ENCODE data around the gene ITPR2. TPM values are rescaled to one million over a fixed set of nuclear protein-coding genes. Genes with fewer than 3 reads are reported as not detected.
"Not testable (repeated sequence)": the region's sequence is repeated elsewhere in the genome, so short reads cannot be mapped to it uniquely, and the experiment has no call there.

Gene ITPR2
- total RNA-seq, 2 experiments from 2014 or later = 25.6 to 44.7 TPM

- Histone ChIP-seq H2AFZ (ENCODE audit: low read length) (peak overlapping the region; percentile 81; the same call in 1 of the 2 replicates), H3K79me2 (ENCODE audit: insufficient read depth, low read depth, low read length) (peaks cover 14% of the 10 kb centered on the region; the same call in 1 of the 2 replicates), H3K4me3 (ENCODE audit: low read depth, low read length, poor library complexity, severe bottlenecking) (peak overlapping the region; percentile 86), H3K4me1 (ENCODE audit: insufficient read depth, low read length, poor library complexity, severe bottlenecking) (peaks cover 33% of the 10 kb centered on the region), H3K27ac (ENCODE audit: low read depth, low read length, poor library complexity, severe bottlenecking) (peak overlapping the region; percentile 73), H3K4me2 (ENCODE audit: low read length) (peak overlapping the region; percentile 76)
- not testable (repeated sequence) for H3K36me3 ChIP-seq (ENCODE audit: insufficient read depth, low read length); H4K20me1 ChIP-seq (ENCODE audit: insufficient read depth, low read length); H3K9me2 ChIP-seq (ENCODE audit: insufficient read depth, low read length); H3K9me3 ChIP-seq (ENCODE audit: low read length); DNase-seq (ENCODE audit: low spot score); BruUV-seq (replicated peaks)
- ChIA-PET POLR2A (interaction anchor here (0.6 to 5.4 kb wide), 10 partner anchors 8 to 451 kb away, joined by 3 to 40 read pairs (median 4); no protein-coding TSS in a partner anchor), CTCF (ENCODE audit: unreplicated experiment) (interaction anchor here (0.6 to 2.6 kb wide), 4 partner anchors 12 to 188 kb away, joined by 3 to 11 read pairs (median 4); partner anchors contain the start of gene MED21)
- intact Hi-C loops (cut with micrococcal nuclease; ENCODE audit: unreplicated experiment) = loop anchor here (5.0 to 10.0 kb wide), 5 partner anchors 102 to 1582 kb away; partner anchors contain the start of gene KRAS
- peak; percentile 26; the same call in 1 of the 2 replicates for TF ChIP-seq CTCF (conservative IDR thresholded peaks at IDR 0.05; ENCODE audit: low read length)
Measured at GRCh38 chr12:26834503-26835060, 1.6 kb upstream of the ITPR2 start.

- intact Hi-C loops (cut with micrococcal nuclease; ENCODE audit: unreplicated experiment) = loop anchor here (1.0 to 10.0 kb wide), 9 partner anchors 12 to 1582 kb away; partner anchors contain the start of genes FGFR1OP2, KRAS and TM7SF3
- TSS peak; percentile 92 for BruUV-seq (replicated peaks)
- POLR2A ChIA-PET = interaction anchor here (0.6 to 5.4 kb wide), 19 partner anchors 9 to 451 kb away, joined by 3 to 40 read pairs (median 4); no protein-coding TSS in a partner anchor
Measured at GRCh38 chr12:26833743-26834490, 923 bp upstream of the ITPR2 start.

More at GRCh38 chr12:26833743-26834490, 923 bp upstream of the ITPR2 start:
- peaks cover 14% of the 10 kb centered on the region; the same call in 1 of the 2 replicates for H3K79me2 ChIP-seq (ENCODE audit: insufficient read depth, low read depth, low read length)
- TF ChIP-seq CTCF (conservative IDR thresholded peaks at IDR 0.05; ENCODE audit: low read length) (no peak), EZH2phosphoT487 (IDR thresholded peaks at IDR 0.05; ENCODE audit: borderline replicate concordance, low read depth, low read length) (no peak)
- CTCF ChIA-PET (ENCODE audit: unreplicated experiment) = interaction anchor here (0.5 to 2.6 kb wide), 7 partner anchors 12 to 188 kb away, joined by 3 to 11 read pairs (median 3); partner anchors contain the start of gene MED21
- peak overlapping the region; percentile 86 for H3K4me3 ChIP-seq (ENCODE audit: low read depth, low read length, poor library complexity, severe bottlenecking)
- peaks cover 38% of the 10 kb centered on the region for H3K4me1 ChIP-seq (ENCODE audit: insufficient read depth, low read length, poor library complexity, severe bottlenecking)
- no peaks in the 10 kb centered on the region for H3K9me2 ChIP-seq (ENCODE audit: insufficient read depth, low read length)
- H3K9me3 ChIP-seq (ENCODE audit: low read length) = no peaks in the 10 kb centered on the region
- H3K4me2 ChIP-seq (ENCODE audit: low read length) = peak overlapping the region; percentile 76
- H3K36me3 ChIP-seq (ENCODE audit: insufficient read depth, low read length) = no peaks in the 10 kb centered on the region
- DNase-seq (ENCODE audit: low spot score) = peak; percentile 85
- H3K27ac ChIP-seq (ENCODE audit: low read depth, low read length, poor library complexity, severe bottlenecking) = peak overlapping the region; percentile 73
- peaks cover 9% of the 10 kb centered on the region; the same call in 1 of the 2 replicates for H4K20me1 ChIP-seq (ENCODE audit: insufficient read depth, low read length)
- peak overlapping the region; percentile 81 for H2AFZ ChIP-seq (ENCODE audit: low read length)
